ENCODE results near the gene HES7.

The HES7 gene

DNA sequence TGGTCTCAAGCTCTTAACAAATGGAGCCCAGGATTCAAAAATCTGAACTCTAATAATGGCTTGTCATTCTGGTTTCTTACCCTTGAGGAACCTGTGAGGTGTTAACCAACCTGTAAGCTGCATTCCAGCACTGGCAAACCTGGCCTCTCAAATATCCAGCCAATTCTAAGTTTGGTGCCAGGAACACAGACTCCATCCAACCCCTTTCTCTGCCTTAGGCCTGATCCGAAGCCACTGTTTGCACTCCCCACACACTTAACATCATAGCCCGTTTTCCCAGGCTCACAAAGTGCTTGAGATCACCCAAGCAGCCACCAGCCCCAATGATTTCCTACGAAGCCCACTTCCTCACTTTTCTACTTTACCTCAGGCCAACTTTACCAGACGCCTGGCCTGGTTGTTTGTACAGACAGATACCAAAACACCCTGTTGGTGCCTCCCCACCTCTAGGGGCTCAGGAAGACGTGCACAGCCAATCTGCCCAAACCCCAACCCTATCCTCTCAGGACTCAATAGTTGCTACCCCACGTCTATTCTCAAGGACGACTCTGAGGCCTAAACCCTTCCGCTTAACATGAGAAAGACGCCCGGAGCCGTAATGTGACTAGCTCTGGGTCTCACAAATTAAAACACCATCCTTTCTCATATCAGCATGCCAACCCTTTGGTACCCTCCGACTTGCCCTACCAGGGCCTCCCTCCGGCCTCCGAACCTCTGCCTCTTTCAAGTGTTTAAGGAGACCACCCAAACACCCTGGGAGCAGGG is 31.5 kb upstream of the HES7 start:
- no peak for DNase-seq (ENCODE audit: low spot score)

DNA sequence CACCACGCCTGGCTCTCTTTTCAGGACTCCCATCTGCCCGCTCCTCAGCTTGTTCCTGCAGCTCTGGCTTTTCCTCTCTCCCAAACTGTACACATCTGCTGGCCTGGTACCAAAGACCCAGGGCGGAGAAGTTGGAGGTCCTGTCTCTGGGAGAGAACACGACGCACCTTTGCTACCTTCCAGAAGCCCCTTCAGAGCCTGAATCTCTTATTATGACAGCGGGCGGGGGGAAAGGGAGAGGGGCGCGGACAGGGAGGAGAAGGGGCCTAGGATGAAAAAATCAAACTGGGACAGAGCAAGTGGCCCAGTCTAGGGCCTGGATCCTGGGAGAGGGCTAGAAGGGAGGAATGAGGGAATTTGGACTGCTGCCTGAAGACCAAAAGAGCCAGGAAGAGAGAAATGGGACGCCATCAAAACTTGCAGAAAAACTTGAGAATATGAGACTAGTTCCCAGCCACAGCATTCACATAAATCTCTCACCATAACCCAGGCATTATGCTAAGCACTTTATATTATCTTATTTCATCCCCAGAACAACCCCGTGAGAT is 30.8 kb upstream of the HES7 start:
- no peak for DNase-seq (ENCODE audit: low spot score)

DNA sequence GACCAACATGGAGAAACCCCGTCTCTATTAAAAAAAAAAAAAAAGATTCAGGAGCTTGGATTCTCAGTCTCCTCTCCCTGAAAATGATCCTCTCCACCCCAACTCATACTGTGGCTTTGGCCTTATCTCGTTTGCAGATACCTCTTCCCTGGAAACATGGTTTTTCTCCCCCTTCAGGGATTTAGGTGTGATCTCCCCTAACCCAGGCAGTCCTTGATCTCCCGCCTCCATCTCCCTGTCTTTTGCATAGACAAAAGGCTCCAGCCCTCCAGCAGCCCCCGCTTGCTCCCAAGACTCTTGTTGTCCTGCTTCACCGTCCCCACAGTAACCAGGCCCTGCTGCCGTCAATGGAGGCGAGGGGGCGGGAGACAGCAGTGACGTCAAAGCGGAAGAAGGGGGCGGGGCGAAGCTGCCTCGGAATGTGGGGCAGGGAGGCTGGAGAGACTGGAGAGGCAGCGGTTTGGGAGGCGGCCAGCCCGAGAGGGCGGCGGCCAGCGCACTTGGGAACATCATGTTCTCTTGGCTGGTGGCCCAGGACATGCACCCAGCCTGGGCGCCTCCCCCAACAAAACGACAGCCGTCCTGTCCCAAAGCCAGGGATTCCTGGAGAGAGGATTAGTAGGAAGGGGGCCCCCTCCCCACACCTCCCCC is 30.2 kb upstream of the HES7 start:
- DNase-seq (ENCODE audit: low spot score) = peak; percentile 81

DNA sequence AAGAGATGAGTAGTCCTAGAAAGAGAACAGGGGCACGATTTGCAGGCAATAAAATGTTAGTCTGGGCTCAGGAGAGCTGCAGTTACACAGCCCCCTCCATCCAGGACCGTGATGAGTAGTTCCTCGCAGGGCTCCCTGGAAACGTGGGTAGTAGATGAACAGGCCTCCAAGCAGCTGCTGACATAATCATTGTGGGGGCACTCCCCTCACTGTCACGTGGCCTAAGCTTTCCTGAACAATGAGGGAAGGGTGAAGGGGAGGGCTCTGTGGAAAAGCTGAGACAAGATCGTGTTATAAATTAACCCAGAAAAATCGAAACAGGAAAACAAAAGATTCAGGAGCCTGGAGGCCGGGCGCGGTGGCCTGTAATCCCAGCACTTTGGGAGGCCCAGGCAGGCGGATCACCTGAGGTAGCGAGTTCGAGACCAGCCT is 29.6 kb upstream of the HES7 start:
- no peak for DNase-seq (ENCODE audit: low spot score)

DNA sequence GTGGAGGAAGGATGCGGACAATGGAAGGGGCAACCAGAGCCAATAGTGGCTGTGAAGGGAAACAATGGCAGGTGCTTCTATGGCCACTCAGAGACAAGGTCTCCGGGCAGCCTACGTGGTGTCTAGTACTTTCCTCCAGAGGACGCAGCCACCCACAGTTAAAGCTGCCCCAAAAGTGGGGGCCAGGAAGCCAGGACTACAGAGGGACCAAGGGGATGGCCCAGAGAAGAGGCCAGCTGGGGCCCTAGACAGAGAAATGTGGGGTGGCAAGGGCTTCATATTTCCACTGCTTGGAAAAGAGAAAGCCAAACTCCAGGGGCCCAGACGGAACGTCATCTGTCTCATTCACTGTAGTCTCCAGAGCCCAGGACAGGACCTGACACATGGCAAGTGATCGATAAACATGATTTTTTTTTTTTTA is 29.1 kb upstream of the HES7 start:
- no peak for DNase-seq (ENCODE audit: low spot score)

DNA sequence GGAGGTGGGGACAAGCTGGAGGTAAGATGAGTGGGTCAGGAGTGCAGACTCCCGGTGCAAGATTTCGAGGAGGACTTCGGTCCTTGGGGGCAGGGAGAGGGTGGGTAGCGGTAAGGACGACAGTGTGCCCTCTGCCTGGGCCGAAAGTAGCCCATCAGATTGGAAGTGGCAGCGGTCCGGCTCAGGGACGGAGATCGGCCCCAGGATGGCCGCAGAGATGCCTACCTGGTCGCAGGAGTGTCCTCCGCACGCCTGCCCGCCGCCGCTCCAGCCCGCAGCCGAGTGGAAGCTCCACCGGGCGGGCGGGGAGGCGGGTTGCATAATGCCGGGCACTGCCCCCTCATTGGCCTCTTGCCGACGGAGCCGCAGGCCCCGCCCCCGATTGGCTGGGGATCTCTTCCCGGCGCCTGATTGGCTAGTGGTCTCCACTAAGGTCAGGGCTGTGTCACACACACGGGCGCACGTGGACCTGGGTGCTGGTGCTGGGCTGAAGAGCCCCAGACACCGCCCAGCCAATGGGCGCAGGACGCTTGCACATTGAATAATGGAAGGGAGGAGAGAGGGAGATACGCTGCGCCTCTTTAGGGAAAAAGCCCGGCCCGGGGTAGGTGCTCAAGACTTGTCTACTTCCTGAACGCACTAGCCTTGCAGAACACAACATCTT is 28.3 kb upstream of the HES7 start, which contains the start of gene PER1:
Gene PER1 (minus strand): TSS at position 293 of the 664 bp plus-strand sequence. CDS start 1,698 bp downstream, outside the sequence.
- peak; percentile 89 for DNase-seq (ENCODE audit: low spot score)

DNA sequence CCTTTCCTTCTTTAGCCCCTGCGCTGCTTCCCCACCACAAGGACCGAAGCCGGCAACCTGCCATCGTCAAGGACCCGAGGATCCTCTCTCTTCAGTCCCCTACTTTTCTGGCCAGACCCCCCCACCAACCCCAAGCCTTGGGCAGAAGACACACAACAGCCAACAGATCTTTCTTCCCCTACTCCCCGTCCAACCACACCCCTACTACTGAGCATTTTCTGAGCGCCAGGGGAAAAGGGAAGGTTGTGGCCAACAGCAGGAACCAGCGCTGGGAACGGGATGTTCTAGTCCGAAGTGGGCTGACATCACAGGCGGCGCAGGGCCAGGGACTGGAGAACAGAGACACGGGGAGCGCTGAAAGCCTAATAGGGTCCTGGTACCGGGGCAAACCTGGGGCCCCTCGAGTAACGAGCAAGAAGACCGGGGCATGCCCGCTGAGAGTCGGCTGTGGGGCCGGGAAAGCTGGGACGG is 27.8 kb upstream of the HES7 start:
- DNase-seq (ENCODE audit: low spot score) = no peak

DNA sequence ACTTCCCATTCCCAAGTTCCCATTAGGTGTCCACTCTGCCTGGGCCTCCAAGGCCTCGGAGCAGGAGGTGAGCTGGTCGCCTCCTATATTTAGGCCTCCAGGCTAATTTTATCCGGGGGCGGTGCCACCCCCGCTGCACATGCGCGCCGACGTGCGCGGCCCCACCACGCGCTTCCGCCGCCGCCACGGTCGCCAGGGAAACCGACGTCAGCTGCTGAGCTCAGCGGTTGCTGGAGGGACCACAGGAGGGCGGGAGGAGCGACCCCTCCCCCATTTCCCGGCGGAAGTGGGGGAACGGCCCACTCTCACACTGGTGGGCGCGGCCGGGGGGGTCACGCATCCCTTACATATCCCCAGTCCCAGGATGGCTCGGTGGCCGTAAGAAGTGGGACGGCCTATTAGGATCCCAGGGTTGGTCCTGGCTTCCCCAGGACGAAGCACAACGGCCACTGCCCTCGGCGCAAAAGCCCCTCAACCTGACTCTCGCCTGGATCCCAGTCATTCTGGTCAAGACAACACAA is 27.3 kb upstream of the HES7 start:
- DNase-seq (ENCODE audit: low spot score) = peak; percentile 85

DNA sequence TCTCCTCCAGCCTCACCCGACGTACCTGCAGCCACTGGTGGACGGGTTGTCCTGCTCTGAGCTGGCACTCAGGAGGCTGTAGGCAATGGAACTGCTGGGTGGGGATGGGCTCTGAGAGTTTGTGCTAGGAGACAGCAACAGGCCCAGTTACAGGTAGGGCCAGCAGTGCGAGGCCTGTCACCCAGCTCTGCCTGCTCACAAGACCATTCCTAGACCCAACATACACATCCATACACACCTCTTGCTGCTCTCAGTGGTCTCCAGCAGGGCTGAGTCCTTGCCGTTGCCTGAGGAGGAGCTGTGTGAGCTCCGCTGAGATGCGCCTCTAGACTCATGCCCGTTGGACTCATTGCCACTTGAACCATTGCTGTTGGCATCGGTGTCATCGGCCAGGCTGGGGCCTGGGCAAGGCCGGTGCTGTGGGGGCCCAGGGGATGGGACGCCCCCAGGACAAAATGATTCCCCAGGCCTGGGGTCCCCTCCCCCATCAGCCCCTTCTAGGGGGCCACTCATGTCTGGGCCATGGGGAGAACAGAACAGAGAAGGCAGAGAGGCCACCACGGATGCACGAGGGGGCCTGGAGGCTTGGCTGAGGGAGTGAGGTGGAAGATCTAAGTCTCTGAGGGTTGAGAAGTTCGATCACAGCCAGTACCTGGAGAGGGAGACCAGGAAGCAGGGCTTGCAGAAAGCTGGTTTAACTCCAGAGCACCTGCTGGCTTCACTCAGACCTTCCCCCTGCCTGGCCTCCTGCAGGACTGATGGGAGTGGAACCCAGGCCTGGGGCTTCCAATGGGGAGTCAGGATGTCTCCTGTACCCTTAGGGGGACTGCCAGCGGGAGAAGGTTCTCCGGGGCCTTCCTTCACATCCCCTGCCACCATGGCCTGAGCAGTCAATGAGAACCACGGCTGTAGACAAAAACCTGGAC is 26.6 kb upstream of the HES7 start:
- DNase-seq (ENCODE audit: low spot score) = no peak

DNA sequence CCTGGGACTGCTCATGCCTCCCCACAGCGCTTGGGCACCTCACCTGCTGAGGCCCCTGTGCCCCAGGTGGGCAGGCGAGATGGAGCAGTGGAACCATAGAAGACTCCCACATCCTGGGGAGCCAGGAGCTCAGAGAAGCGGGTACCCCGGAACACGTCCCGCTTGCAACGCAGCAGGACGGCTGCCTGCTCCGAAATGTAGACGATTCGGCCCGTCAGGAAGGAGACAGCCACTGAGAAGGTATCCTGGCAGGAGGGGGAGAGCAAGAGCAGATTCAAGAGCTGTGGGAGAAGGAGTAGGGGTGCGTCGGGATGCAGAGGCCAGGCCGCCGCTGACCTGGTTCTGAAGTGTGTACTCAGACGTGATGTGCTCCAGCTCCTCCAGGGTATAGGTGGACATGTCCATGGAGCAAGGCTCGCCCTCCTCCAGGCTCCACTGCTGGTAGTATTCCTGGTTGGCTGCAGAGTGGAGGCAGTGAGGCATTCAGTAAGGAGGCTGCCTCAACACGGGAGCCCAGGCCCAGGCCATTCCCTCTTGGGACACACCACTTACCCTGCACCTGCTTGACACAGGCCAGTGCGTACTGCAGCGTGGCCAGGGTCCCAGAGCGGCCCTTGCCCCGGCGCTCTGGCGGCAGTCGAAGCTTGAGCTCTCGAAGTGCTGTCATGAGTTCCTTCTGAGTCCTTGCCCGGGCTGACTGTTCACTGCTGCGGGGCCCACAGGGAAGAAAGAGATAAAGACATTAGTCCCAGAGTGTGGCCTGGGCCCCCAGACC is 25.7 kb upstream of the HES7 start:
- no peak for DNase-seq (ENCODE audit: low spot score)

DNA sequence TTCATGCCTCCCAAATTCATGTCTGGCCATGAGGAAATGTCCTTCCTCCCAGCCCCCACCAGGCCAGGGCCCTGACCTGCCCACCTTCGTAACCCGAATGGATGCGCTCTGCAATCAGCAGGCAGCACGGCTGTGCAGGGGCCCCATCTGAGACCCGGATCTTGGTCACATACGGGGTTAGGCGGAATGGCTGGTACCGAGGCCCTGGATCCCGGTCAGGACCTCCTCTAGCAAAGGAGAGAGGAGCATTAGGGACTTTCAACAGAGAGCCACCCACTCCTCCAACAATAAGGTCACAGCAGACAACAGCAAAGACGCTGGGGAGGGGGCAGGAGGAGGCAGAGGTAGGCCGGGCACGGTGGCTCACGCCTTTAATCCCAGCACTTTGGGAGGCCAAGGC is 24.7 kb upstream of the HES7 start:
- DNase-seq (ENCODE audit: low spot score) = no peak

DNA sequence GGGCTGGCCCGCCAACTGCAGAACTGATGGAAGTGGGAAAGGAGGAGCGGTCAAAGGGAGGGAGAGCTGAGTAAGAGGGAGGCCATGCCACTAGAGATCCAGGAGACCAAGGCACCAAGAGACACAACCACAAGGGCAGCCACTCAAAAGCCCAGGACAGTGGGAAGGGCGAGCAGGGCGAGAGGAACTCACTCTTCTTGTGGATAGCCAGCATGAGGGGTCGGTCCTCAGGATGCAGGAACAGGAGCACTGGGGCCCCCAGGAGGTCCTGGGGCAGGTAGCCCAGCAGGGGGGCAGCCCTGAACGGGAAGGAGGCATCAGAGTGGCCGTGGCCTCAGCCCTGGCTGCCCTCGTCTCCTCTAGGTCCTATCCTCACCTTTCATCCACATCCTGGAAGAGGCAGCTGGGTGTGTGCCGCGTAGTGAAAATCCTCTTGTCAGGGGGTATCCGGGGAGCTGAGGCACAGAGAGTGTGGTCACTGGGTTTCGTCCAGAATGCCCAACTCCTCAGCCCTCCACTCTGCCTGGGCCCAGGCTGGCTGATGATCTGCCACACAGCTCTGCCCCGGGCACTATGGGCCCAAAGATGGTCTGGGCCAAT is 24.0 kb upstream of the HES7 start:
- DNase-seq (ENCODE audit: low spot score) = no peak

DNA sequence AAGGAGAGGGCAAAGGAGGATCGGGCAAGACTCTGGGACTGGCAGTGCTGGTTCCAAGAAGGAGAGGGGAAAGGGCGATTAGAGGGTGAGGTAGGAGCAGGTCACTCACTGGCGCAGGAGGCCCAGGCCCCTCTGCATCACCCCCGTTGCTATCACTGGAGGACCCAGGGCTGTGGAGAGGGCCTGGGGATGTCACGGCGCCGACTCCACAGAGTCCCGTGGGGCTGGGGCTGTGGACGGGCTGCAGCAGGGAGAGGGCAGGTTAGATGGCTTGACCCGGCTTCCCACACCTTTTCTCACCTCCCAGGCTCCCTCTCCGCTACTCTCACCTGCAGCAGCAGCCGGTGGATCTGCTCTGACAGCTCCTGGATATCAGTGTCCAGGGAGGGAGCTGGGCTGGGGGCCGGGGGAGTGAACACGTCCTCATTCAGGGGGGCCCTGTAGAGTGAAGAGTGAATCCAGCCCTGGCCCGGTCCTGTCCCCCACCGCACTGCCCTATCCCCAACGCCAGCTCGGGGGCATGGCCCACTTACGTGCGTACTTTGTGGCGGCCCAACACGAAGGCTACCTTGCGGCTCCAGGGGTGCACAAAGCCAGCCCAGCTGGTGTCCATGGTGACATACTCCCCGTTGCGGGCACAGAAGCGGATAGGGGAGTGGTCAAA is 23.4 kb upstream of the HES7 start:
- DNase-seq (ENCODE audit: low spot score) = no peak

DNA sequence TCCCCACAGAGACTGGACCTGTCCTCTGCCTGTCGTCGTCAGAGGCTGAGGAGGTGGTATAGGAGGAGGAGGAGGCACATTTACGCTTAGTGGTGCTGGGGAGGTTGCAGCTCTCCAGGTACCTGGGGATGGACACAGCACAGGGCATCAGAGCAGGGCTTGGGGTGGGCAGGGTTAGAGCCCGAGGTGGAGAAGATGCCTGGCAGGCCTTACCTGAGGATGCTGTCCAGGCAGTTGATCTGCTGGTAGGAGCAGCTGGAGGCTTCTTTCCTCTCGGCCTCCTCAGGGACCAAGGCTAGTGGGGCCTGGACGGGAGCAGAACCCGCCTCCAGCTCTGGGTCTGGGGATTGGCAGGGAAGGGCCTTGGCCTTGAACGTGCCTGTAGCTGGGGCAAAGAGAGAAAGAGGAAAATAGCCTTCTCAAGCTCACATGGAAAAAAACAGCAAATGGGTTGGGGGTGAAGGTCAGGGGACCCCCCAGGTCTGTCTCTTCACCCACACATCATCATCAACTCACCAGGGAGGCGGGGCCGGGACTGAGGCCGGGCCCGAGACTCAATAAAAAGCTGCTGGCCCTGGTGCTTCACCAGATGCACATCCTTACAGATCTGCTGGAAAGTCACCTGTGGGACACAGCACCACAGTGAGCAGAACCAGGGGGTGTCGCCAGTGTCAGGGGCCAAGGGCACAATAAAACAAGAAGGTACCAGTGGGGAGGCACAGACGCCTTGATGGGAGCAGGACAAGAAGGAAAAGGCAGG is 22.7 kb upstream of the HES7 start:
- DNase-seq (ENCODE audit: low spot score) = no peak

DNA sequence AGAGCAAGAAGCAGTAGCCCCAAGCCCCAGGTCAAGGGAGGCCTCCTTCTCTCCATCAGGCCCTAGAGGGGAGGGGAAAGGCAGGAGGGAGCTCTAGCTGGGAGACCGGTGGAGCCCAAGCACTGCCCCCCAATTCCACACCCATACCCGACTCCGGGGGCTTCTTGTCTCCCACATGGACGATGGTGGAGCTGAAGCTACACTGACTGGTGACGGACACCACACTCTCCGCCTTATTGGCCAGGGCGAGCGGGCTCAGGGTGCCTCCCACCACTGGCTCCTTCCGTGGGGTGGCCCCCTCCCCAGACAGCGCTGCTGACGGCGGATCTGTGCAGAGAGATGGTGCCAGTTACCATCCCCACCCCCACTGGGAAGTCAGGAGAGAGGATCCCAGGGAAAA is 21.9 kb upstream of the HES7 start:
- no peak for DNase-seq (ENCODE audit: low spot score)

DNA sequence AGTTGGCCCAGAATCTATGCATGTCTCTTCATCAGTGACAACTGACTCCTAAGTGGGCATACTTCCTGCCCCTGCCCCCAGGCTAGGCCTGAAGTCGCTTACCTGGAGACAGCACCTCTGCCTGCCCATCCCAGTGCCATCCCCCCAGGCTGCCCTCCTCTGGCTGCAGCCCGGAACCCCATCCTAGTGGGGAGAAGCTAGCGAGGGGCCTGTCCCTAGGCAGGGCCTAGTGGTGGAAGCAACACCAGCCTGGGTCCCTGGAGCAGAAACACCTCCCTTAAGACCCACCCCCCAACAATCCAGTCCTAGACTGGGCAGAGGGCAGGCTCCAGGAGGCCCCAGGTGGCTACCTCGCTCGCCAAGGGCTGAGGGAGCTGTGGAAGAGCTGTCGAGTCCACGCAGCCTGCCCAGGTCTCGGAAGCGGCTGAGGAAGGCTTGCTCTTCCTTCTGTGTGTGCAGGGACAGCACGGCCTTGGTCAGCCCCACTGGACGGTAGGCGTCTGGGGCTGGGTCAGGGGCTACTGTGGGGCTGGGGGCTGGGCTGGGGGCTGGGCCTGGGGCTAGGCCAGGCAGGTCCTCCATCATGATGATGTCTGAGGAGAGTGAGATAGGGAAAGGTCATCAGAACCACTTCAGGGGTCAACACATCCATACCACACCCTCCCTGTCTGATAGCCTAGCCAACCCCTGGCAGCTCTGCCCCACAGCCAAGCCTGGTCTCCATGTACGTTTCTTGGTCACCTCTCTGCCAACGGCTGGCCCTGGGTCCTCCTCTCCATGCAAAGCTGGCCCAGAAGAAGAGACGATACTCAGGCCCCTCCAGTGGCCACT is 20.7 kb upstream of the HES7 start:
- DNase-seq (ENCODE audit: low spot score) = no peak

DNA sequence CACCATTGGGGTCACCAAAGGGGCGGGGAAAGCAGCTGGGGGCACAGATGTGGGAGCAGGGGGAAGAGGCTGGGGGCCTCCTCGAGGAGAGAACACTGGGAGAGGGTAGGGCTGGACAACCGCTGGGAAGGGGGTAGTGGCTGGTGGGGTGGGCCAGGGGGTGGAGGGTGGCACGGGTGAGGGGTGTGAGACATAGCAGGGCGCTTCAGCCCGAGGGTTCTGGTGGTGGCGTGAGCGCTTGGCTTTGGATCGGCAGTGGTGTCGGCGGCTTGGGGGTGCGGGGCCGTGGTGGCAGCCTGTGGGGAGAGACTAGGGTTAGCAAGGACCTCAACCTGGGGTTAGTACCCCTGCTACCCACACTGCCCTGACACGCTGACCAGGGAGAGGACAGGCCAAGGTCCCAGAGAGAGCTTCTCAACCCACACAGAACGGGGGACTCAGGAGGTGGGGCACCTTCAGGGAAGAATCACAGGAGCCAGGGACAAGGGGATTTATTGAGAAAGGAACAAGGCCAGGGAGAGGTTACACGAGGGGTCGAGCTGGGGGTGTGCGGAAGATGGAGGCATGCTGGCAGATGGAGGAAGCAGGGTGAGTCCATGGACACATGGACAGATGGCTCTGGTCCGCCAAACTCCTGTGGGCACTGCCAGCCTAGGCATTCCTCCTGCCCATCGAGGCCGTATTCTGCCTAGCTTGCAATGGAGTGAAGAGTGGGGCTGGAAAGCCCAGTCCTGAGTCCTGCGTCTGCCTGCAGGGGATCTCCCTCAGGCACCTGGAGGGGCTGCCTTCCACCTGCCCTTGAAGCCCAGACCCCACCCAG is 19.9 kb upstream of the HES7 start:
- DNase-seq (ENCODE audit: low spot score) = no peak
